Liver (tissue), 9 donors: ENCODE results near the gene EXOSC10. TPM values are rescaled to one million over a fixed set of nuclear protein-coding genes. Genes with fewer than 3 reads are reported as not detected.

ENCODE experiments used
- DNase-seq: peaks from one replicate; pipeline ENCODE4 v3.0.0-alpha.2; 2017; ENCODE audit warnings: low spot score
- H3K27ac ChIP-seq, 2 donors: one replicate each; pipeline ENCODE4 v1.7.0; 2013; ENCODE audit warnings: inconsistent platforms in 2 of 2, low read length in 2 of 2, control low read depth in 1 of 2, low read depth in 1 of 2, mild to moderate bottlenecking in 1 of 2
- H3K27me3 ChIP-seq, 4 donors: one replicate each; pipeline versions ENCODE4 v1.6.1 to v1.7.0; 2013; ENCODE audit warnings: low read length in 3 of 4, inconsistent platforms in 1 of 4, mild to moderate bottlenecking in 1 of 4, moderate library complexity in 1 of 4; ENCODE audit not compliant: control insufficient read depth in 4 of 4, insufficient read depth in 4 of 4
- H3K36me3 ChIP-seq, 4 donors: one replicate each; pipeline versions ENCODE4 v1.6.1 to v1.7.0; 2013; ENCODE audit warnings: low read length in 3 of 4, mild to moderate bottlenecking in 3 of 4, low read depth in 1 of 4, moderate library complexity in 1 of 4; ENCODE audit not compliant: control insufficient read depth in 4 of 4, insufficient read depth in 3 of 4
- H3K4me1 ChIP-seq, 4 donors: one replicate each; pipeline versions ENCODE4 v1.6.1 to v1.7.0; 2013; ENCODE audit warnings: low read length in 3 of 4, mild to moderate bottlenecking in 3 of 4, moderate library complexity in 1 of 4; ENCODE audit not compliant: control insufficient read depth in 4 of 4, insufficient read depth in 4 of 4
- H3K4me3 ChIP-seq, 3 donors: one replicate each; pipeline versions ENCODE4 v1.6.1 to v1.7.0; 2013; ENCODE audit warnings: low read length in 3 of 3, control low read depth in 1 of 3, low read depth in 1 of 3, mild to moderate bottlenecking in 1 of 3
- H3K9ac ChIP-seq, 2 donors: one replicate each; pipeline ENCODE4 v1.7.0; 2013; ENCODE audit warnings: low read length in 2 of 2, mild to moderate bottlenecking in 2 of 2, moderate library complexity in 2 of 2, control low read depth in 1 of 2, low read depth in 1 of 2
- H3K9me3 ChIP-seq, 4 donors: one replicate each; pipeline versions ENCODE4 v1.6.1 to v1.7.0; 2013; ENCODE audit warnings: low read length in 3 of 4; ENCODE audit not compliant: control insufficient read depth in 4 of 4
- ATF3 ChIP-seq: IDR thresholded peaks from 2 replicates; pipeline ENCODE4 v1.6.1; 2016; ENCODE audit warnings: antibody characterized with exemption
- EGR1 ChIP-seq, 2 donors: IDR thresholded peaks; 2 replicates each; pipeline ENCODE4 v1.6.1; 2016 to 2018; ENCODE audit warnings: antibody characterized with exemption in 2 of 2, low read depth in 2 of 2
- FOXA1 ChIP-seq: IDR thresholded peaks from 2 replicates; pipeline ENCODE4 v1.6.1; 2016; ENCODE audit warnings: antibody characterized with exemption
- FOXA2 ChIP-seq: IDR thresholded peaks from 2 replicates; pipeline ENCODE4 v1.6.1; 2016; ENCODE audit warnings: antibody characterized with exemption
- GABPA ChIP-seq, 2 donors: IDR thresholded peaks in 1 of 2; conservative IDR thresholded peaks in 1 of 2; 2 replicates each; pipeline ENCODE4 v1.6.1; 2016; ENCODE audit warnings: antibody characterized with exemption in 2 of 2, mild to moderate bottlenecking in 1 of 2, moderate library complexity in 1 of 2
- HNF4A ChIP-seq, 2 donors: conservative IDR thresholded peaks; 2 replicates each; pipeline ENCODE4 v1.6.1; 2016; ENCODE audit warnings: antibody characterized with exemption in 2 of 2, mild to moderate bottlenecking in 2 of 2
- HNF4G ChIP-seq: IDR thresholded peaks from 2 replicates; pipeline ENCODE4 v1.6.1; 2016; ENCODE audit warnings: antibody characterized with exemption
- JUND ChIP-seq, 2 donors: IDR thresholded peaks; 2 replicates each; pipeline ENCODE4 v1.6.1; 2016; ENCODE audit warnings: antibody characterized with exemption in 2 of 2
- MAX ChIP-seq: IDR thresholded peaks from 2 replicates; pipeline ENCODE4 v1.6.1; 2016; ENCODE audit warnings: antibody characterized with exemption
- NR2F2 ChIP-seq: IDR thresholded peaks from 2 replicates; pipeline ENCODE4 v1.6.1; 2016; ENCODE audit warnings: antibody characterized with exemption
- RAD21 ChIP-seq, 2 donors: IDR thresholded peaks; 2 replicates each; pipeline ENCODE4 v1.6.1; 2016; ENCODE audit warnings: antibody characterized with exemption in 2 of 2, mild to moderate bottlenecking in 2 of 2
- REST ChIP-seq: IDR thresholded peaks from 2 replicates; pipeline ENCODE4 v1.6.1; 2016; ENCODE audit warnings: antibody characterized with exemption, mild to moderate bottlenecking
- RXRA ChIP-seq, 2 donors: IDR thresholded peaks; 2 replicates each; pipeline ENCODE4 v1.6.1; 2017 to 2018; ENCODE audit warnings: antibody characterized with exemption in 2 of 2, mild to moderate bottlenecking in 1 of 2
- SP1 ChIP-seq: IDR thresholded peaks from 2 replicates; pipeline ENCODE4 v1.6.1; 2018; ENCODE audit warnings: antibody characterized with exemption, mild to moderate bottlenecking
- TAF1 ChIP-seq: conservative IDR thresholded peaks from 2 replicates; pipeline ENCODE4 v1.6.1; 2016; ENCODE audit warnings: antibody characterized with exemption, mild to moderate bottlenecking
- YY1 ChIP-seq: IDR thresholded peaks from 2 replicates; pipeline ENCODE4 v1.6.1; 2016; ENCODE audit warnings: antibody characterized with exemption, mild to moderate bottlenecking
- ZBTB33 ChIP-seq: IDR thresholded peaks from 2 replicates; pipeline ENCODE4 v1.6.1; 2016; ENCODE audit warnings: antibody characterized with exemption
- WGBS: extraction: QIAGEN DNeasy Blood & Tissue Kit; methylation state at CpG from one replicate; pipeline ENCODE4 v1.1.7; 2013; 5-methylcytosine and 5-hydroxymethylcytosine counted together
- polyA plus RNA-seq, 2 donors: library from polyadenylated mRNA; stranded (reverse) in 1 of 2; unstranded in 1 of 2; fragments of 200-250 nt in 1 of 2; fragments of >200 nt in 1 of 2; fragmentation: Nextera tagmentation in 1 of 2; extraction: Ambion mirVana in 1 of 2; gene quantifications; one replicate each; pipeline versions ENCODE4 v1.2.1 to v1.2.3, GENCODE V29; 2013 to 2015
- total RNA-seq, 2 donors: library from RNA; depleted of rRNA; stranded (reverse); fragments of >200 nt; gene quantifications; one replicate each; pipeline ENCODE4 v1.2.3, GENCODE V29; 2014
- donor health status: healthy.
- donor health status: healthy.
- donor health status: healthy.
- donor health status: healthy.
- donor health status: healthy.

EXOSC10 gene
- total and polyA plus RNA-seq, 4 donors = 11.3 to 29.2 (median 20.9) TPM

GRCh38 chr1:11134251-11134897 is 34.7 kb upstream of the EXOSC10 start:
- TF ChIP-seq YY1 (peak; percentile 52), SP1 (no peak), JUND (IDR thresholded peaks at IDR 0.05) (peak in 1 of 2 donors; percentile 82), HNF4G (no peak), FOXA2 (no peak), RAD21 (IDR thresholded peaks at IDR 0.05) (peak; percentile 37 to 41), NR2F2 (no peak), GABPA (IDR thresholded peaks at IDR 0.05 in 1 of 2, conservative IDR thresholded peaks at IDR 0.05 in 1 of 2) (peak in 1 of 2 donors; percentile 15), ATF3 (no peak), RXRA (IDR thresholded peaks at IDR 0.05) (peak in 1 of 2 donors; percentile 89), TAF1 (no peak), FOXA1 (peak; percentile 11), HNF4A (conservative IDR thresholded peaks at IDR 0.05) (peak; percentile 43 to 82), MAX (peak; percentile 92), ZBTB33 (peak; percentile 60), REST (no peak)
- Histone ChIP-seq H3K4me3 (no peak overlapping the region), H3K36me3 (peaks cover 5 to 46% (median 31%) of the 10 kb centered on the region in 4 donors), H3K9ac (no peak overlapping the region), H3K27ac (peak overlapping the region in 1 of 2 donors; percentile 62), H3K9me3 (no peaks in the 10 kb centered on the region), H3K4me1 (peaks cover 0 to 21% (median 12%) of the 10 kb centered on the region in 4 donors), H3K27me3 (no peaks in the 10 kb centered on the region)
- 30% methylated on average over 5 of the region's 5 CpGs for WGBS
- no peak for DNase-seq

- WGBS = 89% methylated on average over 8 of the region's 8 CpGs
- H3K4me3 ChIP-seq = no peak overlapping the region
- no peaks in the 10 kb centered on the region for H3K9me3 ChIP-seq
- no peak for DNase-seq
- H3K9ac ChIP-seq = no peak overlapping the region
- peaks cover 0 to 21% (median 12%) of the 10 kb centered on the region in 4 donors for H3K4me1 ChIP-seq
- no peak overlapping the region for H3K27ac ChIP-seq
- no peaks in the 10 kb centered on the region for H3K27me3 ChIP-seq
- H3K36me3 ChIP-seq = peaks cover 11 to 45% (median 38%) of the 10 kb centered on the region in 4 donors
- no peak for TF ChIP-seq ATF3
- TF ChIP-seq RAD21 (IDR thresholded peaks at IDR 0.05) = no peak
- TF ChIP-seq YY1 = no peak
- no peak for TF ChIP-seq RXRA (IDR thresholded peaks at IDR 0.05)
- TF ChIP-seq SP1 = no peak
- TF ChIP-seq GABPA (IDR thresholded peaks at IDR 0.05 in 1 of 2, conservative IDR thresholded peaks at IDR 0.05 in 1 of 2) = no peak
- TF ChIP-seq FOXA2 = no peak
- no peak for TF ChIP-seq FOXA1
- no peak for TF ChIP-seq MAX
- TF ChIP-seq TAF1 = no peak
- no peak for TF ChIP-seq REST
- TF ChIP-seq NR2F2 = no peak
- TF ChIP-seq EGR1 (IDR thresholded peaks at IDR 0.05; ENCODE audit: low read depth in 2 of 2) = no peak
Measured at GRCh38 chr1:11132563-11133293, 33.1 kb upstream of the EXOSC10 start.
